IMR-90 (cell line): ENCODE measurements around the gene CAMK2N1. TPM values are rescaled to one million over a fixed set of nuclear protein-coding genes. Genes with fewer than 3 reads are reported as not detected.

Source experiments
- BHLHE40 ChIP-seq: fragments of 150-350 bp; IDR thresholded peaks from 2 replicates; pipeline ENCODE4 v1.6.1; 2016; ENCODE audit warnings: mild to moderate bottlenecking, low read depth, low read length
- MAZ ChIP-seq: IDR thresholded peaks from 2 replicates; pipeline ENCODE4 v1.6.1; 2012; ENCODE audit warnings: low read depth, mild to moderate bottlenecking, low read length, improper control_type of control experiment, moderate library complexity, borderline replicate concordance
- MXI1 ChIP-seq: IDR thresholded peaks from 2 replicates; pipeline ENCODE4 v1.6.1; 2012; ENCODE audit warnings: low read depth, mild to moderate bottlenecking, low read length, moderate library complexity, borderline replicate concordance
- NFE2L2 ChIP-seq: fragments of 150-350 bp; IDR thresholded peaks from 2 replicates; pipeline ENCODE4 v1.6.1; 2016; ENCODE audit warnings: low read depth, mild to moderate bottlenecking, low read length
- USF2 ChIP-seq: fragments of 150-350 bp; IDR thresholded peaks from 2 replicates; pipeline ENCODE4 v1.6.1; 2017; ENCODE audit warnings: mild to moderate bottlenecking, antibody characterized with exemption, low read length, low read depth
- polyA plus RNA-seq, 3 experiments: library from polyadenylated mRNA; depleted of rRNA; stranded (reverse); fragments of >200 nt; gene quantifications; 2 replicates each; pipeline ENCODE4 v1.2.3, GENCODE V29; 2012; ENCODE audit warnings: low replicate concordance in 1 of 3
- total RNA-seq: library from RNA; depleted of rRNA; stranded (reverse); fragments of >200 nt; gene quantifications from 2 replicates; pipeline ENCODE4 v1.2.3, GENCODE V29; 2012

The CAMK2N1 gene
- total and polyA plus RNA-seq, 2 of the 4 experiments (the other 2 are of a cell fraction) = 10.2 to 44.4 TPM

- no peak for TF ChIP-seq USF2
- no peak for TF ChIP-seq BHLHE40
- peak; percentile 59; the same call in 1 of the 2 replicates for TF ChIP-seq MAZ
- TF ChIP-seq NFE2L2 = no peak
- peak; percentile 16; the same call in 1 of the 2 replicates for TF ChIP-seq MXI1
These were observed at the start of gene CAMK2N1 (continued) for GRCh38 chr1:20485527-20486456.
